HEK293 (cell line): ENCODE results near the gene MIEN1.

ENCODE experiments used
- BCL6B ChIP-seq: fragments of 450-650 bp; formaldehyde crosslinking; IDR thresholded peaks from 2 replicates; pipeline ENCODE4 v1.5.1; 2017; ENCODE audit warnings: missing biosample characterization, missing genetic modification characterization
- HOXC10 ChIP-seq: sonication (generic); formaldehyde crosslinking; IDR thresholded peaks from 2 replicates; pipeline ENCODE4 v1.8.1; 2023; ENCODE audit warnings: mild to moderate bottlenecking, missing genetic modification reagents
- KLF10 ChIP-seq: fragments of 450-650 bp; IDR thresholded peaks from 2 replicates; pipeline ENCODE4 v1.5.1; 2018; ENCODE audit warnings: missing biosample characterization, mild to moderate bottlenecking, missing genetic modification characterization
- KLF17 ChIP-seq: fragments of 450-650 bp; formaldehyde crosslinking; IDR thresholded peaks from 2 replicates; pipeline ENCODE4 v1.5.1; 2016; ENCODE audit warnings: missing biosample characterization, missing genetic modification characterization
- PATZ1 ChIP-seq: fragments of 450-650 bp; formaldehyde crosslinking; IDR thresholded peaks from 2 replicates; pipeline ENCODE4 v1.5.1; 2016; ENCODE audit warnings: missing biosample characterization, missing genetic modification characterization
- PRDM6 ChIP-seq: fragments of 450-650 bp; formaldehyde crosslinking; IDR thresholded peaks from 2 replicates; pipeline ENCODE4 v1.5.1; 2017; ENCODE audit warnings: missing biosample characterization, missing genetic modification characterization
- SP3 ChIP-seq: fragments of 450-650 bp; formaldehyde crosslinking; IDR thresholded peaks from 2 replicates; pipeline ENCODE4 v1.5.1; 2016; ENCODE audit warnings: missing biosample characterization, missing genetic modification characterization
- ZBTB20 ChIP-seq: fragments of 450-650 bp; formaldehyde crosslinking; IDR thresholded peaks from 2 replicates; pipeline ENCODE4 v1.5.1; 2016; ENCODE audit warnings: missing biosample characterization, missing genetic modification characterization
- ZBTB49 ChIP-seq: fragments of 450-650 bp; formaldehyde crosslinking; IDR thresholded peaks from 2 replicates; pipeline ENCODE4 v1.5.1; 2016; ENCODE audit warnings: missing biosample characterization, missing genetic modification characterization, low read depth
- ZFHX2 ChIP-seq: fragments of 450-650 bp; formaldehyde crosslinking; conservative IDR thresholded peaks from 2 replicates; pipeline ENCODE4 v1.5.1; 2016; ENCODE audit warnings: missing biosample characterization, missing genetic modification characterization
- ZNF140 ChIP-seq: fragments of 450-650 bp; formaldehyde crosslinking; IDR thresholded peaks from 2 replicates; pipeline ENCODE4 v1.5.1; 2016; ENCODE audit warnings: missing biosample characterization, missing genetic modification characterization
- ZNF23 ChIP-seq: fragments of 450-650 bp; formaldehyde crosslinking; IDR thresholded peaks from 2 replicates; pipeline ENCODE4 v1.5.1; 2016; ENCODE audit warnings: missing biosample characterization, missing genetic modification characterization, borderline replicate concordance
- ZNF239 ChIP-seq: fragments of 450-650 bp; formaldehyde crosslinking; IDR thresholded peaks from 2 replicates; pipeline ENCODE4 v1.5.1; 2016; ENCODE audit warnings: missing biosample characterization, missing genetic modification characterization
- ZNF24 ChIP-seq: fragments of 450-650 bp; formaldehyde crosslinking; IDR thresholded peaks from 2 replicates; pipeline ENCODE4 v1.5.1; 2016; ENCODE audit warnings: missing biosample characterization, missing genetic modification characterization
- ZNF350 ChIP-seq: fragments of 450-650 bp; formaldehyde crosslinking; IDR thresholded peaks from 2 replicates; pipeline ENCODE4 v1.5.0; 2017; ENCODE audit warnings: missing biosample characterization, mild to moderate bottlenecking, missing genetic modification characterization
- ZNF366 ChIP-seq: fragments of 450-650 bp; formaldehyde crosslinking; conservative IDR thresholded peaks from 2 replicates; pipeline ENCODE4 v1.5.1; 2016; ENCODE audit warnings: missing biosample characterization, missing genetic modification characterization
- ZNF391 ChIP-seq: fragments of 450-650 bp; formaldehyde crosslinking; IDR thresholded peaks from 2 replicates; pipeline ENCODE4 v1.5.1; 2016; ENCODE audit warnings: low read depth, missing biosample characterization, missing genetic modification characterization, borderline replicate concordance
- ZNF426 ChIP-seq: fragments of 450-650 bp; formaldehyde crosslinking; IDR thresholded peaks from 2 replicates; pipeline ENCODE4 v1.5.1; 2017; ENCODE audit warnings: missing biosample characterization, missing genetic modification characterization, mild to moderate bottlenecking, inconsistent platforms, moderate library complexity
- ZNF488 ChIP-seq: fragments of 450-650 bp; formaldehyde crosslinking; IDR thresholded peaks from 2 replicates; pipeline ENCODE4 v1.5.1; 2016; ENCODE audit warnings: missing biosample characterization, missing genetic modification characterization
- ZNF596 ChIP-seq: fragments of 450-650 bp; IDR thresholded peaks from 2 replicates; pipeline ENCODE4 v1.5.0; 2018; ENCODE audit warnings: missing biosample characterization, mild to moderate bottlenecking, missing genetic modification characterization, moderate library complexity
- ZNF629 ChIP-seq: fragments of 450-650 bp; formaldehyde crosslinking; IDR thresholded peaks from 2 replicates; pipeline ENCODE4 v1.5.1; 2017; ENCODE audit warnings: missing biosample characterization, missing genetic modification characterization
- ZNF670 ChIP-seq: fragments of 450-650 bp; formaldehyde crosslinking; IDR thresholded peaks from 2 replicates; pipeline ENCODE4 v1.5.1; 2016; ENCODE audit warnings: missing biosample characterization, missing genetic modification characterization, low read depth
- ZXDB ChIP-seq: fragments of 450-650 bp; formaldehyde crosslinking; IDR thresholded peaks from 2 replicates; pipeline ENCODE4 v1.5.1; 2016; ENCODE audit warnings: missing biosample characterization, missing genetic modification characterization

The MIEN1 gene

GRCh38 chr17:39687546-39688474 lies 42.5 kb downstream of the MIEN1 start, which contains the start of gene PGAP3 (continued):
- TF ChIP-seq ZNF488 (tag by site-specific recombination) (no peak), PATZ1 (tag by site-specific recombination) (peak; percentile 69; the same call in 1 of the 2 replicates), ZNF24 (tag by site-specific recombination) (peak; percentile 44; the same call in 1 of the 2 replicates), KLF10 (tag by site-specific recombination) (peak; percentile 64), KLF17 (tag by site-specific recombination) (no peak), ZXDB (no peak; the same call in 1 of the 2 replicates), ZNF366 (tag by site-specific recombination) (no peak), ZFHX2 (tag by site-specific recombination) (peak; percentile 49; the same call in 1 of the 2 replicates), ZNF426 (tag by site-specific recombination) (no peak), ZNF140 (tag by site-specific recombination) (0 out of 2 replicates have a peak, but pooled peaks have one; percentile 6), ZNF23 (no peak), ZNF629 (tag by site-specific recombination) (peak; percentile 56; the same call in 1 of the 2 replicates), ZNF596 (no peak), PRDM6 (tag by site-specific recombination) (no peak), BCL6B (tag by site-specific recombination) (no peak), ZNF391 (tag by site-specific recombination) (no peak), HOXC10 (CRISPR knock-in tag) (peak; percentile 35; the same call in 1 of the 2 replicates), SP3 (tag by site-specific recombination) (peak; percentile 86), ZNF239 (no peak), ZBTB20 (tag by site-specific recombination) (peak; percentile 26; the same call in 1 of the 2 replicates), ZBTB49 (no peak), ZNF350 (no peak), ZNF670 (tag by site-specific recombination) (no peak)
